Thyroid gland (tissue), 4 donors: Measurements from ENCODE around the gene PLD1. TPM values are rescaled to one million over a fixed set of nuclear protein-coding genes. Genes with fewer than 3 reads are reported as not detected.

ENCODE experiments used
- DNase-seq, 2 donors: peaks; one replicate each; pipeline ENCODE4 v3.0.0-alpha.2; 2019
- H3K27ac ChIP-seq, 3 donors: fragments of 200-600 bp; sonication (generic); 1 replicate in 2 of 3; 2 replicates in 1 of 3; pipeline ENCODE4 v1.5.1; 2016 to 2019; ENCODE audit warnings: mild to moderate bottlenecking in 1 of 3, moderate library complexity in 1 of 3
- H3K27me3 ChIP-seq: fragments of 200-600 bp; sonication (generic); one replicate; pipeline ENCODE4 v1.5.1; 2019
- H3K36me3 ChIP-seq, 2 donors: fragments of 200-600 bp; sonication (generic); one replicate each; pipeline ENCODE4 v1.5.1; 2016 to 2019
- H3K4me1 ChIP-seq, 2 donors: fragments of 200-600 bp; sonication (generic); one replicate each; pipeline ENCODE4 v1.5.1; 2017 to 2019
- H3K4me3 ChIP-seq, 3 donors: fragments of 200-600 bp; sonication (generic); replicated peaks in 1 of 3; 1 replicate in 2 of 3; 2 replicates in 1 of 3; pipeline ENCODE4 v1.5.1; 2016; ENCODE audit warnings: mild to moderate bottlenecking in 1 of 3
- H3K9me3 ChIP-seq: fragments of 200-600 bp; sonication (generic); one replicate; pipeline ENCODE4 v1.5.1; 2017
- POLR2A ChIP-seq, 2 donors: fragments of 450-650 bp; IDR thresholded peaks; one replicate each; pipeline ENCODE4 v1.6.1; 2017; ENCODE audit warnings: antibody characterized with exemption in 2 of 2, mild to moderate bottlenecking in 2 of 2, moderate library complexity in 1 of 2
- WGBS, 2 donors: methylation state at CpG; one replicate each; pipeline ENCODE4 v1.1.5; 2017; 5-methylcytosine and 5-hydroxymethylcytosine counted together
- intact Hi-C: fragments of 100-400 bp; cut with DNase I; formaldehyde crosslinking; loops from one replicate; pipeline ENCODE4 v1.15.1; 2023
- total RNA-seq, 4 donors: library from RNA; depleted of rRNA; stranded (reverse); fragments of >200 nt; gene quantifications; one replicate each; pipeline ENCODE4 v1.2.3, GENCODE V29; 2016
- TF ChIP-seq, protein P1 (sequence below), 6 experiments: fragments of 200-600 bp in 3 of 6; fragments of 450-650 bp in 3 of 6; sonication (generic) in 3 of 6; IDR thresholded peaks; one replicate each; pipeline ENCODE4 v1.5.1; 2016 to 2019; ENCODE audit warnings: antibody characterized with exemption in 6 of 6, mild to moderate bottlenecking in 2 of 6, inconsistent platforms in 1 of 6, moderate library complexity in 1 of 6

PLD1 gene
- total RNA-seq, 4 donors from 2014 or later = 13.0 to 21.7 (median 19.8) TPM

DNA sequence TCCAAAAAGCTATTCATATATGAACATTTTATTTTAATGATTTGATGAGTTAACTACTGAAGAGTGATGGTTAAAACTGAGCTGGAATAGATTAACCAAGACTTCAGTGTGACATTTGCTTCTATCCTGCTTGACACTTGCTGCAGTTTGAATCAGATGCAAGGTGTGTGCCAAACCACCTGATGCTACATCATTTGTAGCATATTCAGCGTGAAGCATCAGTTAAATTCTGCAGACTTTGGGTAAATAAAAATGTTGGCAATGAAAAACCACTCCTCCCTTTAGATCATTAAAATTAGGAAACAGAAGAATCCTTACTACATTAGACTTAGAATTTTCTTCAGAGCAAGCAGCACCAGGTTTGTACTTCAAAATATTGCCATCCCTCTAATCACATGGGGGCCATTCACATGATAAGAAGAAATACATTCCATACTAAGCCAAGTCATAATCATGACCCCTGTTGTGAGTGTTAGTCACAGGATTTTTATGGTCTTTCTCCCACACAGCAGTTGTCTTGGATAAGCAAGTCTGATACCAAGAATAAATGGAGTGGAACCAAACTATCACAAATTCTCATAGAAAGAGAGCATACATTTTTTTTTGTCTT is 189.4 kb downstream of the PLD1 start:
- H3K27me3 ChIP-seq = no peaks in the 10 kb centered on the region
- H3K4me1 ChIP-seq = no peaks in the 10 kb centered on the region
- intact Hi-C loops = no loop called here
- H3K9me3 ChIP-seq = no peaks in the 10 kb centered on the region
- DNase-seq = no peak
- no peak overlapping the region for H3K4me3 ChIP-seq
- H3K27ac ChIP-seq = no peak overlapping the region
- 91% methylated on average over 1 of the region's 1 CpG for WGBS, 2 donors
- TF ChIP-seq POLR2A (IDR thresholded peaks at IDR 0.05) = no peak
- TF ChIP-seq, protein P1, sequence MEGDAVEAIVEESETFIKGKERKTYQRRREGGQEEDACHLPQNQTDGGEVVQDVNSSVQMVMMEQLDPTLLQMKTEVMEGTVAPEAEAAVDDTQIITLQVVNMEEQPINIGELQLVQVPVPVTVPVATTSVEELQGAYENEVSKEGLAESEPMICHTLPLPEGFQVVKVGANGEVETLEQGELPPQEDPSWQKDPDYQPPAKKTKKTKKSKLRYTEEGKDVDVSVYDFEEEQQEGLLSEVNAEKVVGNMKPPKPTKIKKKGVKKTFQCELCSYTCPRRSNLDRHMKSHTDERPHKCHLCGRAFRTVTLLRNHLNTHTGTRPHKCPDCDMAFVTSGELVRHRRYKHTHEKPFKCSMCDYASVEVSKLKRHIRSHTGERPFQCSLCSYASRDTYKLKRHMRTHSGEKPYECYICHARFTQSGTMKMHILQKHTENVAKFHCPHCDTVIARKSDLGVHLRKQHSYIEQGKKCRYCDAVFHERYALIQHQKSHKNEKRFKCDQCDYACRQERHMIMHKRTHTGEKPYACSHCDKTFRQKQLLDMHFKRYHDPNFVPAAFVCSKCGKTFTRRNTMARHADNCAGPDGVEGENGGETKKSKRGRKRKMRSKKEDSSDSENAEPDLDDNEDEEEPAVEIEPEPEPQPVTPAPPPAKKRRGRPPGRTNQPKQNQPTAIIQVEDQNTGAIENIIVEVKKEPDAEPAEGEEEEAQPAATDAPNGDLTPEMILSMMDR (IDR thresholded peaks at IDR 0.05) = no peak
- H3K36me3 ChIP-seq = no peaks in the 10 kb centered on the region

DNA sequence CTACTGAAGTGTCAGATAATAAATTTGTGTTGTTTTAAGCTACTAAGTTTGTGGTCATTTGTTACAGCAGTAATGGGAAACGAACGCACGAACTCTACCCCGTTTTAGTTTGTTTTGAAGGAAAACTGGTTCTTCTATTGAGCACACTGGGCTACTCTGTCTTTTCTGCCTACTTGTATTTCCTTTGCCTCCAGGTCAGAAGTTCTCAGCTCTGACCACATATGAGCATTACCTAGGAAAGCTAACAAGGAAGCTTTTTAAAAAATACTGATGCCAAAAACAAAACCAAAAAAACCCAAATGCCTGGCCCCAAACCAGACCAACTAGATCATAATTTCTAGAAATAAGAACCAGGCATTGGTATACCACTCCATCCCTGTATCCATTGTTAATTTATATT is 193.5 kb downstream of the PLD1 start:
- Histone ChIP-seq H3K27me3 (no peaks in the 10 kb centered on the region), H3K4me3 (no peak overlapping the region), H3K27ac (no peak overlapping the region), H3K36me3 (no peaks in the 10 kb centered on the region), H3K9me3 (no peaks in the 10 kb centered on the region), H3K4me1 (no peaks in the 10 kb centered on the region)
- intact Hi-C loops = no loop called here
- DNase-seq = no peak
- TF ChIP-seq, protein P1 (IDR thresholded peaks at IDR 0.05) = no peak
- no peak for TF ChIP-seq POLR2A (IDR thresholded peaks at IDR 0.05)
- WGBS, 2 donors = 91 to 92% methylated on average over 4 of the region's 4 CpGs

DNA sequence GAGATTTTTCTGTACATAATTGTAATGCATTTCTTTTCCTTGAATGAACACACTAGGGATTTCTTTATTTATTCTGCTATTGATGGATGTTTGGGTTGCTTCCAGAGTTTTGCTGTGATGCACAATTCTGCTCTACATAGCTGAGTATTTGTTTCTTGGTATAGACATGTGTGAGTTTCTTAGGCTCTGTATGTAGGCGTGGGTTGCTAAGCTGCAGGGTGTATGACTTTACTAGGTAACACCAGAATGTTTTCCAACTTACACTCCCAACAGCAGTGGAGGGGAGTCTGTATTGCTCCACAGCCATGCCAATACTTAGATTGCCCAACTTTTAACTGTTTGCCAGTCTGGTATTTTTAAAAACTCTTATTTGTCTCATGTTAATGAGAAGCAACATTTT is 194.6 kb downstream of the PLD1 start:
- Histone ChIP-seq H3K9me3 (no peaks in the 10 kb centered on the region), H3K4me3 (no peak overlapping the region), H3K27ac (no peak overlapping the region), H3K4me1 (no peaks in the 10 kb centered on the region), H3K36me3 (no peaks in the 10 kb centered on the region), H3K27me3 (no peaks in the 10 kb centered on the region)
- TF ChIP-seq POLR2A (IDR thresholded peaks at IDR 0.05) = no peak
- TF ChIP-seq, protein P1 (IDR thresholded peaks at IDR 0.05) = no peak
- DNase-seq = no peak
- intact Hi-C loops = no loop called here
- WGBS, 2 donors = 92 to 100% methylated on average over 1 of the region's 1 CpG

DNA sequence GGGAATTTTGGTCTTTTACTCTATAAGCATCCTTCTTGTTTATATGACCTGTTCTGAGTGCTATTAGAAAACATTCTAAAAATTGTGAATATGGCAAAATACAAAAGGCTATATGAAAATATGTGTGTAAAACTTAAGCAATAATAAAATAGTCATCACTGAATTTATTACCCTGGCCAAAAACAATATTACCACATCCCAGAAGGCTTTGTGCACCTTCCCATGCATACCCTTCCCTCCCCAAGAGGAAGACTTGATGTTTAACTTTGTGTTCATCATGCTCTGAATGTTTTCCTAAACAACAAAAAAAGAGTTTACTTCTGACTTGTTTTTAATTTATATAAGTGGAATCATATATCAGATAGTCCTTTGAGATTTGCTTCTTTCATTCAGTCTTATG is 195.0 kb downstream of the PLD1 start:
- H3K27ac ChIP-seq = no peak overlapping the region
- intact Hi-C loops = no loop called here
- no peak for DNase-seq
- no peaks in the 10 kb centered on the region for H3K4me1 ChIP-seq
- no peak overlapping the region for H3K4me3 ChIP-seq
- no peaks in the 10 kb centered on the region for H3K36me3 ChIP-seq
- no peaks in the 10 kb centered on the region for H3K9me3 ChIP-seq
- TF ChIP-seq POLR2A (IDR thresholded peaks at IDR 0.05) = no peak
- TF ChIP-seq, protein P1 (IDR thresholded peaks at IDR 0.05) = no peak
- no peaks in the 10 kb centered on the region for H3K27me3 ChIP-seq

DNA sequence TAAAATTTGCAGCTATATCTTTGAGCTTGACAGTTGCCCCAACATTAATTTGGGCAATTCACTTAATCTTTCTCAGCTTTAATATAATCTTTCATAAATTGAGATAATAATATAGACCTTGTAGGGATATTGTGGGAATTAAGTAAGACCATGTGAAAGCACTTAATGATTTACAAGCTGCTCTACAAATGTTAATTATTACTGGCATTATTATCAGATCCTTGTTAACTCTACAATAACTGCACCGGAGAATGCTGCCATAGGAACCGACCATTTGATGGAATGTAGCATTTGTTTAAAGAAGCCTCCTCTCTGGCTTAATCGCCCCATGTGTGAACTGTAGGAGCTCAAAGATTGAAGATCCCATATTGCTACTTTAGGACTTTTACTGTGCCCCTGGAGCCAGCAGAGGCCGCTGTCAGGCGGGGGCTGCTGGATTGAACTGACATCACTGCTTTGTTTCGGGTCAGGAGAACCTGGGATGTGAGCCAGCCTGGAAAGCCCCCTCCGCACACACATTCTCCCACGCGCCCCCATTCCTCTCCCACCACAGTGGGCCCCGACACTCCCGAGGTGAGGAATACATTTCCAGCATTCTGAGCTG is 195.9 kb downstream of the PLD1 start:
- Histone ChIP-seq H3K36me3 (no peaks in the 10 kb centered on the region), H3K9me3 (no peaks in the 10 kb centered on the region), H3K27ac (no peak overlapping the region), H3K4me1 (no peaks in the 10 kb centered on the region), H3K4me3 (no peak overlapping the region), H3K27me3 (no peaks in the 10 kb centered on the region)
- peak; percentile 14 to 42 for DNase-seq
- no peak for TF ChIP-seq POLR2A (IDR thresholded peaks at IDR 0.05)
- TF ChIP-seq, protein P1 (IDR thresholded peaks at IDR 0.05) = peak in 3 of 6 experiments; percentile 39 to 56 (median 42)
- 25 to 31% methylated on average over 11 of the region's 11 CpGs for WGBS, 2 donors
- intact Hi-C loops = no loop called here
